Measurements from ENCODE around the gene CCDC14.
"Not testable (repeated sequence)": the region's sequence is repeated elsewhere in the genome, so short reads cannot be mapped to it uniquely, and the experiment has no call there.

GRCh38 chr3:123976904-123977303, 15.9 kb upstream of the CCDC14 start:
- TF ChIP-seq CTCF, POLR2A (IDR thresholded peaks at IDR 0.05): not testable (repeated sequence)
